Ovary (tissue), 3 donors: Measurements from ENCODE around the gene PI4KA.
"Not testable (repeated sequence)": the region's sequence is repeated elsewhere in the genome, so short reads cannot be mapped to it uniquely, and the experiment has no call there.

ENCODE experiments used
- CTCF ChIP-seq, 3 donors: fragments of 450-650 bp in 2 of 3; fragments of 200-600 bp in 1 of 3; IDR thresholded peaks; one replicate each; pipeline versions ENCODE4 v1.5.1 to v1.8.0; 2016 to 2022; ENCODE audit warnings: antibody characterized with exemption in 3 of 3, mild to moderate bottlenecking in 1 of 3
- EP300 ChIP-seq: sonication (generic); formaldehyde crosslinking; IDR thresholded peaks from one replicate; pipeline ENCODE4 v1.6.1; 2017; ENCODE audit warnings: antibody characterized with exemption
- POLR2A ChIP-seq: fragments of 450-650 bp; IDR thresholded peaks from one replicate; pipeline ENCODE4 v1.6.1; 2017; ENCODE audit warnings: antibody characterized with exemption, mild to moderate bottlenecking, moderate library complexity
- donor health status: DM: no; HTN: no; CAD: no.

GRCh38 chr22:20821717-20822239, 36.8 kb downstream of the PI4KA start:
- TF ChIP-seq POLR2A; CTCF (IDR thresholded peaks at IDR 0.05); EP300: not testable (repeated sequence)
